ENCODE results near the gene ELFN1.

Gene ELFN1

DNA sequence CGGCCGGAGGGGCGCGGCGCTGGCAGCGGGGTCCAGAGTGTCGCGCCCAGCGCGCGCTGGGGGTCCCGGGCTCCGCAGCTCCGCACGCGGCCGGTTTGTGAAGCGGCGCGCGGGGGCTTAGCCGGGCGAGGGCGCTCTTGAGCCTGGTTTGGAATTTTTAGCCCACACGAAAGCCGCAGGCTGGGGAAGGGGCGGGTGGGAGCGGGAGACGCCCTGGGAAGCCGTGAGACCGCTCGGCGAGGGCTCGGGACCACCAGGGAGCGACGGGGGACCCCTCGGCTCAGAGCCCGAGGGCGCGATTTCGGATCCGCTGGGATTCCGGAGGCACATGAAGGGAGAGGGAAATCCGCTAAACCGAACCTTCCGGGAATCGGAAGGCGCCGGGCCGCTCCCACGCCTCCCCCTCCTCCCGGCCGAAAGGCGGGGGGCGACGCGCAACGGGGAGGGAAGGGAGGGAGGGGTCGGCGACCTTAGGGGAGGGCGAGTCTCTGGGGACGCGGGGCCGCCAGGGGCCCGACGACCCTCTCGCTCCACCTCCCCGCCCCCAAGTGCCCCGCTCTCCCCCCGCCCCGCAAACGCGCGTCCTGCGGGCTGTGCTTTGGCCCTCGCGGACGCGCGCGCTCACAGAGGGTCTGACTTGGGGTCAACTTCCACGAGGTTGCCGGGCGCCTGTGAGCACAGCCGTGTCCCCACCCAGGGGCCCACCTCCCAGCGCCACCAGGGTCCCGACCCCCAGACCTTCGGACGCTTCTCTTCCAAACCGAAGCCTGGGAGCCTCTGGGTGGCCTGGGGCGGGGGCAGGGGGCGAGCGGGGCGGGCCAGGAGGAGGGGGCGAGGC, 5.1 kb upstream of the ELFN1 start:
- peak; percentile 67 for DNase-seq

- DNase-seq: no peak
These were observed 4.3 kb upstream of the ELFN1 start for GRCh38 chr7:1665549-1666316.

- no peak for DNase-seq
These were observed 3.7 kb upstream of the ELFN1 start for GRCh38 chr7:1666317-1666822.

DNA sequence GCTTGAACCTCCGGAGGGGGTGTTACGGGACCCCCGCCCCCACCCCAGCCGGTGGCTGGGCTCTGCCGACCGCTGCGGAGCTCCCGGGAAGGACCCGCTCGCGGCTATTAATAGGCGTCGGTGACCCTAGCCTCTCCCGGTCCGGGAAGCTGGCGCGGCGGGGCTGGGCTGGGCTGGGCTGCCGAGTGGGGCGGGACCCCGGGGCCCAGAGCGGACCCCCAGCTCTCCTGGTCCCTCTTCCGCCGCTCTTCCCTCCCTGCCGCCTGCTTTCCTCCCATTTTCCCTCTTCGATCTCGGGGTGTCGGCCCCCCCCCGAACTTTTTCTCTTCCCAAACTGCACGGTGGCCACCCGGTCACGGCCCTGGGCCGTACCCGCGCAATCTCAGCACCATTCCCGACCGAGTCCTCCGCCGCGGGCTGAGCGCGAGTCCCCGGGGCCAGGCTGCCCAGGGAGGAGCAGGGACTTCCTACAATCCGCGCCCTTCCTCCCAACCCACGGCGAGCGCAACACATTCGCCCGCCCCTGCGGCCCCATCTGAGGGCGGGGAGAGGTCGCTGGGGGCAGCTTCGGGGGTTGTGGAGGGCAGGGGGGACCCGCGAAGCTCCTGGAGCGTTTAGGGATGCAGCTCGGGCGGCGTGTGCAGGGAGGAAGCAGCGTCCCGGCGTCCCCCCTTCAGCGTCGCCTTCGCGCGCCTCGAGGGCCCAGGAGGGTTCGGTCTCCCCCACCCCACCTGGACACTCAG, 3.1 kb upstream of the ELFN1 start:
- DNase-seq: no peak

GRCh38 chr7:1667566-1668395, 2.3 kb upstream of the ELFN1 start:
- DNase-seq: no peak

GRCh38 chr7:1668396-1669063, 1.5 kb upstream of the ELFN1 start:
- DNase-seq: no peak

- DNase-seq: no peak
These were observed 769 bp upstream of the ELFN1 start for GRCh38 chr7:1669064-1669951.

- DNase-seq: no peak
These were observed 967 bp downstream of the ELFN1 start for GRCh38 chr7:1670894-1671593.

GRCh38 chr7:1671594-1672451, 1.7 kb downstream of the ELFN1 start:
- no peak for DNase-seq

GRCh38 chr7:1672851-1673486, 2.9 kb downstream of the ELFN1 start:
- no peak for DNase-seq

DNA sequence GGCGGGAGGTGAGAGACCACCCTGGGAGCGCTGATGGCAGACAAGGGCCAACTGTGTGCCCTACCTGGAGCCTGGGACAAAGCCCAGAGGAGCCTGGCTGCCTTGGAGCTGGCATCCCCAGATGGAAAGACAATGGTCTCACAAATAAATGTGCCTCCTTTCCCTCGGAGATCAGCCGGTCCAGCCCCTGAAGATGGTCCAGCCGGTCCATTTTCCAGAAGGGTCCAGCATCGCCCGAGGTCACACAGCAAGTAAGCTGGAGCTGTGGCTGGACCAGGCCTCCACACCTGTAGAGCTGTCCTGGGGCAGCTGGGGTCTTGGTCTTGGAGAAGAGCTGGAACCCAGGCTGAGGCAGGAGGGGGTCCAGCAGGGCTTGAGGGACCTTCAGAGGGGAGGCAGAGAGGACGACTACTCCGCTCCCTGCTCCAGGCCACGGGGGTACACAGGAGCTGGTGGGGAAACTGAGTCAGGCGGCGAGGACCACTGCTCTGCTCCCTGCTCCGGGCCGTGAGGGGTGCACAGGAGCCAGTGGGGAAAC, 3.6 kb downstream of the ELFN1 start:
- DNase-seq: no peak

DNA sequence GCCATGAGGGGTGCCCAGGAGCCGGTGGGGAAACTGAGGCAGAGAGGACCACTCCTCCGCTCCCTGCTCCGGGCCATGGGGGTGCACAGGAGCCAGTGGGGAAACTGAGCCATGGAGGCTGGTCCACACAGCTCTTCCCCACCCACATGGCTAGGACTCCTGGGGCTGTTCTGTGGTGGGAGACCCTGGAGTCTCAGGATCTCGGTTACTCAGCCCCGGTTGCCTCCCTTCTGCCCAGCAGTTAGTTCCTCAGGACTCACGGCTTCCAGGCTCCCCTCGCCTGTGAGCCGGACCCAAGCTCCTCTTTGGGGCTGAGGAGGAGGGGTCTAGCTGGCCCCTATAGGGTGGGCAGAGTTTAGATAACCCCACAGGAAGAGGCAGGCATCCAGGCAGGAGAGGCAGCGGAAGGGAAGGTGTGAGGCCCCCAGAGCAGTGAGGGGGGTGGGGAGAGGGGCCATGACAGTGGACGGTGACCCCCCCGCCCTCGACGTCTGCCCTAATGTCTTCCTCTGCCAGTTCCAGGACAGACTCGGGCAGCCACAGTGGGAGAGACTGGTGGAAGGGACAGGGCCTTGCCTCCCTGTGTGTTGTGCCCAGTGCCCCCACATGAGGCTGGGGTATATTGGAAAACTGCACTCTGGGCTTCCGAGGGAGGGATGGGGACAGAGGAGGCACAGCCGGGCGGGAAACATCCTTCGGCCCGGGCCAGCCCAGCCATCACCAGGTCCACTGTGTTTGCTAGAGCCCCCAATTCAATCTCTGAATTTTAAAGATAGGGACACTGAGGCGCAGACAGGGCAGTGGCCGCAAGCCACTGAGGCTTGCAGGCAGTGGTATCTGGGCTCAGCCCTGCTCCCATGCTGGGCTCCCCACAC, 4.3 kb downstream of the ELFN1 start:
- no peak for DNase-seq

DNA sequence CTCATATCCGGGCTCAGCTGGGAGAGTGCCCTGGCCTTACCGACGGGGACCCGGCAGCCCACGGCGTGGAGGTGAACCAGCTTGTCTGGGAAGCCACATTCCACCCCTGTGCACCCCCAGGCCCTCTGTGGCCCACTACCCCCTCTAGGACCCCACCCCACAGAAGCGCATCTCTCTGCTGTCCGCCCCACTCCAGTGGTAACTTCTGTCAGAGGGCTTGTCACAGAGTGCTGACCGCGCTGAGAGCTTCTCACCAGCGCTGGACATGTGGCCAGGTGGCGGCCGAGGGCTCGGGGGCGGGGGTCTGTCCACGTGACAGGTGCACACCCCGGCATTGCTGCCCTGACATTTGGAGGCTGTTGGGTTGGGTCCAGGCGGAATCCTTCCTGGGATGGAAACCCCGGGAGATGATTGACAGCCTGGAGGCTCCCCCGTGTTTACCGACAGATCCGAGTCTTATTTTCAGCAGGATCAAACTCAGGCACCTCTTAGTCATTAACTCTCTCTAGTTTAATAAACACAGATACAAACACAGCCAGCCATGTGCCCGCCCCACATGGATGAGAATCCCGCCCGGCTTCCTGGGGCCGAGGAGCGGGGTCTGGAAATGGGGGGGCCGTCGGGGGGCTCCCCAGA, 5.1 kb downstream of the ELFN1 start:
- DNase-seq: no peak

DNA sequence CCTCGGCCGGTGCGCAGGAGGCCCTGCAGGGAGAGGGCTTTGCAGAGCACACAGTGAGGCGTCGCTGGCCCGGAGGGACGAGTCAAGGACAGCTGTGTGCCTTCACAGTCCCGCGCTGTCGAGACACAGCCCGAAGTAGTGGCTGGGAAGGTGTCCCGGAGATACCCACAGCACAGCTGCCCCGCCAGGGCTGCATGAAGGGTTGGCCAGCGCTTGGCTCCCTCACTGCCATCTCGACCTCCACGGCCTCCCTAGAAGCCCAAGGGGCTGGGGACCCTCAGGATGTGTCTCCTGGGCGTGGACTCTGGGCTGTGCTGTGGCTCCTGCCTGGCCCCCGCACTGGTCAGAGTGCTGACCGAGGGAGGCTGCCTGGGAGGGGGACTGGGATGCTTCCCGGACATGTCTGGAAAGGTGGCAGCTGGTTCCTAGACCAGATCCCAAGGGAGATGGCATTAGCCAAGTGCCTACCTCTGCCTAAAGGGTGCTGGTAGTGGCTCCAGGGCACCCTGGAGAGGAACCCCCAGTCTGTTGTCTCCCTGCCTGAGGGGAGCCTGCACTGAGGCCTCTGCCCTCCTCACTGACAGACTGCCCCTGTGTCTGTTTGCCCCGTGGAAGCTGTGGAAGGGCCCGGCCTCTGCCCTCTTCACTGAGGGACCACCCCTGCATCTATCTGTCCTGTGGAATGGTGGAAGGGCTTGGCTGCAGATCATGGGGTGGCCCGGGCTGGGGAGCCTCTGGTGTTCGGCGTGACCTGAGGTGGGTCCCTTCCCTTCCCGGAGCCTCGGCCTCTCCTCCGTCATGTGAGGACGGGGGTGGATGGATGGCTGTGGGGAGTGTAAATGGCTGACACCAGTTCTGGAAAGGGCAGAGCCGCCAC, 5.8 kb downstream of the ELFN1 start:
- no peak for DNase-seq

DNA sequence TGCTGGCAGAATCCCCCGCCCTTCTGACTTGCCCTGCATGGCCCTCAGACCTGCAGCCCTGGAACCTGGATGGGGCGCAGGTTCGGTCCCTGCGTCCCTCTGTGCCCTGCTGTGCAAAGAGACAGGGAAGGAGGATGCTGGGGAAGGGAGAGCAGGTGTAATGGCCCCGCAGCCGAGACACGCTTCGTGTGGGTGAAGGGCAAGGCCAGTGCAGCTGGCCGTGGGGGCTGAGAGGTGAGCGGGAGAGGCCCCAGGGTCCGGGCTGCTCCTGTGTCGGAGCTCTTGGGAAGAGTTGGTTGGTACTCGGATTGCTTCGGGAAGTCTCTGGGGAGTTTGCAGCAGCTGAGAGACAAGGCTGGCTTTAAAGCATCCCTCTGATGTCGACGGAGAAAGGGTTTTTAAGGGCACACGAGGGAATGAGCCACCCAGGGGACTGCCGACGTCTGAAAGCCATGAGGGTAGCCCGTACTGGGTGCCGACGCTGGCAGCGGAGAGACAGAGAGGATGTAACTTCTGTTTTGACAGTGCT, 6.5 kb downstream of the ELFN1 start:
- DNase-seq: no peak
